ENCODE data around the gene RCOR1. TPM values are rescaled to one million over a fixed set of nuclear protein-coding genes. Genes with fewer than 3 reads are reported as not detected.
A peak's percentile ranks its signal among the peaks of the same experiment; 100 is the strongest.

Gene RCOR1
- total and polyA plus RNA-seq, 2 of the 8 experiments (the other 6 are each of a cell fraction or from before 2014, with no cell fraction given), result 12.3 to 26.3 TPM

DNA sequence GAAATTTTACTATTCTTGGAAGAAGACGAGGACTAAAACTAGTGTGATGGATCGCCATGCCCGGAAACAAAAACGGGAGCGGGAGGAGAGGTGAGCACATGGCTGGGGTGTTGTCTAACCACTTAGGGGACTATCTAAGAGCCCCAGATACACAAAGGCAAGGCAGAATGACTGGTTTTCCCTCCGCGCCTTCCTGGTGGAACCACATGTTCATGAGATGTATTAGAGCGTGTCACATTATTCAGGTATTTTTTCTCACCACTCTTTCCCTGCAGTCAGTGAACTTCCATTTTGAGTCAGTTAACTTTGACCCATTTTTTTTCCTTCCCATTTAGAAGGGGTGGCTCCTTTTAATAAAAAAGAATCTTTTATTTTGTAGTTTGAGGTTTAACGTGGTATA lies 116.0 kb downstream of the RCOR1 start:
- no peak overlapping the region for H4K91ac ChIP-seq (replicated peaks; ENCODE audit: insufficient read length, low read length)
- no peak overlapping the region for H3K4me2 ChIP-seq (ENCODE audit: insufficient read depth in 1 of 2, low read depth in 2 of 2, low read length in 2 of 2)
- FAIRE-seq (no peak), DNase-seq (ENCODE audit: low read depth in 1 of 2, low spot score in 2 of 2) (peak in 1 of 2 experiments; percentile 19)
- H4K20me1 ChIP-seq (replicated peaks in 1 of 2; ENCODE audit: control insufficient read depth in 1 of 2, insufficient read depth in 2 of 2, low read length in 2 of 2), result no peaks in the 10 kb centered on the region
- H3K23me2 ChIP-seq (ENCODE audit: low read depth, low read length), result no peaks in the 10 kb centered on the region
- no peak overlapping the region for H3K14ac ChIP-seq (ENCODE audit: insufficient read length)
- H3K4me1 ChIP-seq (replicated peaks in 1 of 4; ENCODE audit: control insufficient read depth in 3 of 4, insufficient read depth in 4 of 4, low read length in 3 of 4), result no peaks in the 10 kb centered on the region
- H3K18ac ChIP-seq (ENCODE audit: extremely low read depth, low read length), result no peak overlapping the region
- H2BK5ac ChIP-seq (ENCODE audit: low read depth, low read length), result no peak overlapping the region
- H2AFZ ChIP-seq (ENCODE audit: low read length), result no peak overlapping the region
- ChIA-PET POLR2A (ENCODE audit: partially characterized antibody) (no interaction called here), CTCF (ENCODE audit: partially characterized antibody) (interaction anchor here (0.7 to 1.3 kb wide), 2 partner anchors 14 to 80 kb away, joined by 4 to 6 read pairs; no protein-coding TSS in a partner anchor)
- peaks cover 0 to 28% (median 19%) of the 10 kb centered on the region in 4 experiments; a peak in 5 of 8 replicates for H3K36me3 ChIP-seq (ENCODE audit: control insufficient read depth in 2 of 4, insufficient read depth in 4 of 4, low read length in 3 of 4)
- no peak overlapping the region for H3K4ac ChIP-seq (replicated peaks; ENCODE audit: insufficient read length, low read depth, low read length)
- no peak overlapping the region for H3K56ac ChIP-seq (replicated peaks; ENCODE audit: insufficient read length, low read depth, low read length)
- H2BK20ac ChIP-seq (ENCODE audit: low read length), result no peak overlapping the region
- no peaks in the 10 kb centered on the region for H3K79me2 ChIP-seq (ENCODE audit: control insufficient read depth in 1 of 2, insufficient read depth in 2 of 2, low read length in 2 of 2)
- no peak overlapping the region for H3K23ac ChIP-seq (ENCODE audit: insufficient read length)
- H3K27ac ChIP-seq (ENCODE audit: low read depth, low read length), result no peak overlapping the region
- H3K9me3 ChIP-seq (ENCODE audit: insufficient read depth in 2 of 2, low read depth in 1 of 2, low read length in 1 of 2), result no peaks in the 10 kb centered on the region
- WGBS, 2 experiments (ENCODE audit: extremely low coverage in 1 of 2, insufficient coverage in 1 of 2, insufficient read length in 1 of 2, insufficient replicate concordance in 2 of 2, low coverage in 1 of 2, low lambda C conversion rate in 2 of 2, missing lambda C conversion rate in 1 of 2), result 95 to 100% methylated on average over 1 to 9 of the region's 9 CpGs
- H3K9ac ChIP-seq (replicated peaks in 1 of 4; ENCODE audit: extremely low read depth in 1 of 4, low read depth in 3 of 4, low read length in 3 of 4), result no peak overlapping the region
- no peak overlapping the region for H4K5ac ChIP-seq (ENCODE audit: insufficient read length, low read depth, low read length)
- no peaks in the 10 kb centered on the region for H3K27me3 ChIP-seq (replicated peaks in 1 of 4; ENCODE audit: control insufficient read depth in 3 of 4, extremely low read depth in 1 of 4, insufficient read depth in 3 of 4, low read length in 3 of 4)
- no peak overlapping the region for H4K8ac ChIP-seq (ENCODE audit: extremely low read depth, insufficient read depth, low read length)
- no peak overlapping the region for H3K4me3 ChIP-seq (ENCODE audit: extremely low read depth in 1 of 4, insufficient read depth in 2 of 4, low read depth in 3 of 4, low read length in 4 of 4)
- H2BK120ac ChIP-seq (replicated peaks; ENCODE audit: low read depth, low read length), result no peak overlapping the region
- H3K79me1 ChIP-seq (ENCODE audit: low read depth, low read length), result no peaks in the 10 kb centered on the region
- no peak overlapping the region for H2AK5ac ChIP-seq (ENCODE audit: low read depth, low read length)
- H2BK12ac ChIP-seq (ENCODE audit: low read depth, low read length), result no peak overlapping the region
- no peak overlapping the region for H2BK15ac ChIP-seq (ENCODE audit: low read length)
- no peak for TF ChIP-seq CHD2 (IDR thresholded peaks at IDR 0.05; ENCODE audit: low read length)
- no peak for TF ChIP-seq HDAC6 (IDR thresholded peaks at IDR 0.05; ENCODE audit: low read depth, low read length)
- TF ChIP-seq RAD21 (IDR thresholded peaks at IDR 0.05 in 1 of 2, conservative IDR thresholded peaks at IDR 0.05 in 1 of 2; ENCODE audit: low read depth in 2 of 2, low read length in 2 of 2), result no peak
- no peak for TF ChIP-seq SP2 (IDR thresholded peaks at IDR 0.05; ENCODE audit: low read length)
- no peak for TF ChIP-seq SIN3A (conservative IDR thresholded peaks at IDR 0.05 in 1 of 2, IDR thresholded peaks at IDR 0.05 in 1 of 2; ENCODE audit: low read depth in 1 of 2, low read length in 2 of 2)
- TF ChIP-seq EZH2 (IDR thresholded peaks at IDR 0.05; ENCODE audit: low read depth, low read length, severe bottlenecking), result no peak
- no peak for TF ChIP-seq CBX8 (IDR thresholded peaks at IDR 0.05; ENCODE audit: borderline replicate concordance, low read depth, low read length)
- no peak for TF ChIP-seq CEBPB (IDR thresholded peaks at IDR 0.05; ENCODE audit: low read depth, low read length)
- no peak for TF ChIP-seq GTF2F1 (IDR thresholded peaks at IDR 0.05; ENCODE audit: borderline replicate concordance, low read depth, low read length)
- TF ChIP-seq MAFK (IDR thresholded peaks at IDR 0.05; ENCODE audit: low read depth, low read length), result no peak
- no peak for TF ChIP-seq POLR2A (IDR thresholded peaks at IDR 0.05; ENCODE audit: control extremely low read depth in 1 of 2, low read depth in 2 of 2, low read length in 2 of 2)
- TF ChIP-seq JUND (IDR thresholded peaks at IDR 0.05; ENCODE audit: low read length), result no peak
- no peak for TF ChIP-seq TCF12 (IDR thresholded peaks at IDR 0.05; ENCODE audit: low read depth, low read length)
- TF ChIP-seq USF2 (IDR thresholded peaks at IDR 0.05; ENCODE audit: low read length), result no peak
